Bronchial epithelial cell (primary cell): ENCODE results near the gene TERT. TPM values are rescaled to one million over a fixed set of nuclear protein-coding genes. Genes with fewer than 3 reads are reported as not detected.
"Not testable (repeated sequence)": the region's sequence is repeated elsewhere in the genome, so short reads cannot be mapped to it uniquely, and the experiment has no call there.

Experiments used
- DNase-seq: peaks from one replicate; pipeline ENCODE4 v3.0.0-alpha.2; 2010; ENCODE audit warnings: low read depth
- FAIRE-seq: peaks from 2 replicates; lab custom pipeline; 2011; peaks lifted over from hg19 to GRCh38; lab: Jason Lieb, UNC
- H3K27me3 ChIP-seq: 2 replicates; pipeline ENCODE4 v1.5.1; 2011; ENCODE audit warnings: low read length; ENCODE audit not compliant: control insufficient read depth, insufficient read depth
- H3K36me3 ChIP-seq: 2 replicates; pipeline ENCODE4 v1.5.1; 2011; ENCODE audit warnings: low read length; ENCODE audit not compliant: control insufficient read depth, insufficient read depth
- H3K4me3 ChIP-seq: 2 replicates; pipeline ENCODE4 v1.5.1; 2011; ENCODE audit warnings: mild to moderate bottlenecking, low read depth, low read length, control low read depth
- CTCF ChIP-seq: IDR thresholded peaks from 2 replicates; pipeline ENCODE4 v1.5.1; 2011; ENCODE audit warnings: mild to moderate bottlenecking, moderate library complexity, low read length, control low read depth, inconsistent platforms; ENCODE audit not compliant: insufficient read depth, severe bottlenecking
- total RNA-seq: library from RNA; depleted of rRNA; stranded (reverse); fragments of >200 nt; gene quantifications from 2 replicates; pipeline ENCODE4 v1.2.1, GENCODE V29; 2014

The TERT gene
- total RNA-seq, 1 donor from 2014 or later = not detected

- no peak for FAIRE-seq
- DNase-seq = no peak
- TF ChIP-seq CTCF = no peak
- no peaks in the 10 kb centered on the region for H3K27me3 ChIP-seq
- no peak overlapping the region for H3K4me3 ChIP-seq
- no peaks in the 10 kb centered on the region for H3K36me3 ChIP-seq
Observed at GRCh38 chr5:1288439-1289335, 6.2 kb downstream of the TERT start.

- TF ChIP-seq CTCF = no peak
Observed at GRCh38 chr5:1285883-1286291, 9.0 kb downstream of the TERT start.

GRCh38 chr5:1285141-1285540 is 9.7 kb downstream of the TERT start:
- Histone ChIP-seq H3K27me3 (no peaks in the 10 kb centered on the region), H3K4me3 (no peak overlapping the region), H3K36me3 (no peaks in the 10 kb centered on the region)
- TF ChIP-seq CTCF = no peak
- FAIRE-seq (no peak), DNase-seq (no peak)

More at GRCh38 chr5:1285883-1286291, 9.0 kb downstream of the TERT start:
- no peaks in the 10 kb centered on the region for H3K36me3 ChIP-seq
- no peak for FAIRE-seq
- DNase-seq = no peak
- H3K27me3 ChIP-seq = no peaks in the 10 kb centered on the region
- no peak overlapping the region for H3K4me3 ChIP-seq

GRCh38 chr5:1284336-1284970 is 10.4 kb downstream of the TERT start:
- not testable (repeated sequence) for DNase-seq, H3K4me3 ChIP-seq, H3K36me3 ChIP-seq, FAIRE-seq, H3K27me3 ChIP-seq

GRCh38 chr5:1283729-1284041 is 11.2 kb downstream of the TERT start:
- not testable (repeated sequence) for H3K36me3 ChIP-seq, FAIRE-seq, H3K27me3 ChIP-seq, DNase-seq, H3K4me3 ChIP-seq

- H3K27me3 ChIP-seq, H3K36me3 ChIP-seq, DNase-seq, FAIRE-seq, H3K4me3 ChIP-seq: not testable (repeated sequence)
Observed at GRCh38 chr5:1282993-1283728, 11.7 kb downstream of the TERT start.
